HG03442 (cell line): ENCODE data around the gene CDH4.

Experiments
- ATAC-seq: cut with Tn5 transposase; IDR thresholded peaks from one replicate; pipeline ENCODE4 v1.9.1; 2021; ENCODE audit warnings: mild to moderate bottlenecking, moderate library complexity; ENCODE audit not compliant: unreplicated experiment

The CDH4 gene

GRCh38 chr20:61767761-61768494, 515.9 kb downstream of the CDH4 start:
- ATAC-seq: no peak

- no peak for ATAC-seq
Observed at GRCh38 chr20:61768571-61769285, 516.7 kb downstream of the CDH4 start.

GRCh38 chr20:61769286-61769832, 517.3 kb downstream of the CDH4 start:
- ATAC-seq: no peak

- no peak for ATAC-seq
Observed at GRCh38 chr20:61770113-61770585, 518.1 kb downstream of the CDH4 start.

- no peak for ATAC-seq
Observed at GRCh38 chr20:61771805-61772350, 519.8 kb downstream of the CDH4 start.

GRCh38 chr20:61772828-61773631, 521.0 kb downstream of the CDH4 start:
- ATAC-seq: no peak

- no peak for ATAC-seq
Observed at GRCh38 chr20:61773926-61774587, 522.0 kb downstream of the CDH4 start.

- ATAC-seq: no peak
Observed at GRCh38 chr20:61775423-61775822, 523.4 kb downstream of the CDH4 start.

- no peak for ATAC-seq
Observed at GRCh38 chr20:61776491-61777075, 524.5 kb downstream of the CDH4 start.

- ATAC-seq: no peak
Observed at GRCh38 chr20:61777773-61778494, 525.9 kb downstream of the CDH4 start.

- ATAC-seq: no peak
Observed at GRCh38 chr20:61778495-61778863, 526.4 kb downstream of the CDH4 start.

- ATAC-seq: no peak
Observed at GRCh38 chr20:61779176-61779965, 527.3 kb downstream of the CDH4 start.

- ATAC-seq: no peak
Observed at GRCh38 chr20:61780066-61780465, 528.0 kb downstream of the CDH4 start.

- no peak for ATAC-seq
Observed at GRCh38 chr20:61784801-61785566, 532.9 kb downstream of the CDH4 start.

- ATAC-seq: no peak
Observed at GRCh38 chr20:61785567-61785816, 533.4 kb downstream of the CDH4 start.

GRCh38 chr20:61786230-61786629, 534.2 kb downstream of the CDH4 start:
- ATAC-seq: no peak

GRCh38 chr20:61788343-61788742, 536.3 kb downstream of the CDH4 start:
- ATAC-seq: no peak

- no peak for ATAC-seq
Observed at GRCh38 chr20:61789329-61789728, 537.3 kb downstream of the CDH4 start.
